ENCODE measurements around the gene PNPLA7. TPM values are rescaled to one million over a fixed set of nuclear protein-coding genes. Genes with fewer than 3 reads are reported as not detected.

Gene PNPLA7
- total RNA-seq, 2 donors from 2014 or later = 3.2 to 4.6 TPM

DNA sequence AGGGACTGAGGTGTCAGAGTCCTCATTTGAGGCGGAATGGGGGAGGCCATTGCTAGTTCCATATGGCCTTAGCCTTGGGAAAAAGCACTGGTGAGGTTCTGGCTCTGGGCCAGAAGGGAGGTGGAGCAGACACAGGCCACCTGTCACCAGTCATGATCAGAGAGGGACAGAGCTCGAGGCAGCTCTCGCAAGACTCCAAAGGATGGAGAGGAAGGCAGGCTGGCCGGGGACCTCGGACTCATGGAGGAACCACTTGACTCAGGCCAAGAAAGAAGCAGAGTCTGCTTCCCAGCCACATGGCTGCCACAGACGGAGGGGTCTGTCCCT, 61.9 kb downstream of the PNPLA7 start:
- peak; percentile 72 for DNase-seq (ENCODE audit: low spot score)
- intact Hi-C loops (cut with DNase I) = no loop called here

- peak; percentile 73 for DNase-seq (ENCODE audit: low spot score)
- intact Hi-C loops (cut with DNase I) = no loop called here
These were observed 62.5 kb downstream of the PNPLA7 start for GRCh38 chr9:137487454-137488326.

- DNase-seq (ENCODE audit: low spot score) = peak; percentile 68
- intact Hi-C loops (cut with DNase I) = loop anchor here in 1 of 2 donors (1.0 kb wide), 1 partner anchor 40 kb away; no protein-coding TSS in a partner anchor
These were observed 63.4 kb downstream of the PNPLA7 start for GRCh38 chr9:137486545-137487453.

- peak; percentile 51 for DNase-seq (ENCODE audit: low spot score)
- intact Hi-C loops (cut with DNase I) = loop anchor here in 1 of 2 donors (1.0 kb wide), 1 partner anchor 40 kb away; no protein-coding TSS in a partner anchor
These were observed 64.1 kb downstream of the PNPLA7 start for GRCh38 chr9:137486141-137486490.

GRCh38 chr9:137485343-137486140, 64.7 kb downstream of the PNPLA7 start:
- intact Hi-C loops (cut with DNase I) = loop anchor here in 1 of 2 donors (1.0 kb wide), 1 partner anchor 39 kb away; no protein-coding TSS in a partner anchor
- peak; percentile 77 for DNase-seq (ENCODE audit: low spot score)

- intact Hi-C loops (cut with DNase I) = no loop called here
- peak; percentile 80 for DNase-seq (ENCODE audit: low spot score)
These were observed 65.5 kb downstream of the PNPLA7 start for GRCh38 chr9:137484551-137485315.

GRCh38 chr9:137482094-137482781, 68.0 kb downstream of the PNPLA7 start:
- intact Hi-C loops (cut with DNase I) = no loop called here
- DNase-seq (ENCODE audit: low spot score) = peak; percentile 89

- intact Hi-C loops (cut with DNase I) = no loop called here
- peak; percentile 80 for DNase-seq (ENCODE audit: low spot score)
These were observed 69.2 kb downstream of the PNPLA7 start for GRCh38 chr9:137480686-137481683.

- intact Hi-C loops (cut with DNase I) = no loop called here
- peak; percentile 72 for DNase-seq (ENCODE audit: low spot score)
These were observed 70.1 kb downstream of the PNPLA7 start for GRCh38 chr9:137479892-137480685.

DNA sequence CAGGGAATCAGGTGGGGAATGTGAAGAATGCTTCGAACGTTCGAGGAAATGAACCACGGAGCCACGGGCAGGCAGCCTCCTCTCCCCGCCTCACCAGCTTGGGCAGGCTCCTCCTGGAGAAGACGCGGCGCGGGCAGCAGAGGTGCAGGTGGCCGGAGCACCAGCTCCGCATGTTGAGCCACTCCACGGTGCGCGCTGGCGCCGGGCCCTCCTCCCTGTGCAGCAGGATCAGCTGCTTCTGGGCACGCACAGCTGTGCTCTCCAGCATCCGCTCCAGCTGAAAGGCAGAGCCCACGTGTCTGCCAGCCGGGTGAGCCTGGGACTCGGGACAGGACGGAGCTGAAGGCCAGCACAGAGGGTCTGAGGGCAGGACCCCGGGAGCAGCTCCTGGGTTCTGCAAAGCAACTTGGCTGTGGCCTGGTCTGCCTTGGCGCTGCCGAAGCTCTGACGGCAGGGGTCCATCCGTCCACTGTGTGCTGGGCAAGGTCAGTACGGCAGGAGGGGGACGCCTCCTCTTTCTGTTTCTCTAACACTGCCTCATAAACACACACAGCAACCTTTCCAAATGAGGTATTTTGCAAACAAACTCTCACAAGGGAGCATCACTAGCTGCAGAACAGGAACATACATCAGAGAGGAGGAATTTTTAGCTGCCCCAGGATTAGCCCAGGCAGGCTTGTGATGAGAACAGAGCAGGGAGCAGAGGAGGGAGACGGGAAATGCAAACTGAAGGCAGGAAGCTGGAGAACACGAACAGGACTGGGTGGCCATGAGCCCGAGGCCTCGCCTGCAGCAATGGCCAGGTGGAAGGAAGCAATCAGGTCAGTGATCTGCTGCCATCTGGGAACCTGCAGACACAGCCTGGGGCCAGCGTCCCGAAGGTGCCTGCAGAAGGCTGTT, 71.0 kb downstream of the PNPLA7 start:
- peak; percentile 79 for DNase-seq (ENCODE audit: low spot score)
- intact Hi-C loops (cut with DNase I) = no loop called here

DNA sequence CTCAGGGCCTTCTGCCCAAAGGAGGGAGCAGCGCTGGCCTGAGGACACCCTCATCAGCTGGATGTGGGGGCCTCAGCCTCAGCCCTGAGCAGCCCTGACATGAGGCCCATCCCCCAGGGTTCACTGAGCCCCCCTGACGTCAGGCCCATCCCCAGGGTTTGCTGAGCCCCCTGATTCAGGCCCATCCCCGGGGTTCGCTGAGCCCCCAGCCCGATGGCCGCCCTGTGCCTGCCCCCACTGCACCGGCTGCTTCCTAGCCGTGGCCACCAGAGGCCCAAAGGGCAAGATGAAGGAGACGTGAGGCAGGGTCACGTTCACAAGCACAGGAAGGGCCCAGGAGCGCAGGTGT, 71.6 kb downstream of the PNPLA7 start:
- intact Hi-C loops (cut with DNase I) = no loop called here

DNA sequence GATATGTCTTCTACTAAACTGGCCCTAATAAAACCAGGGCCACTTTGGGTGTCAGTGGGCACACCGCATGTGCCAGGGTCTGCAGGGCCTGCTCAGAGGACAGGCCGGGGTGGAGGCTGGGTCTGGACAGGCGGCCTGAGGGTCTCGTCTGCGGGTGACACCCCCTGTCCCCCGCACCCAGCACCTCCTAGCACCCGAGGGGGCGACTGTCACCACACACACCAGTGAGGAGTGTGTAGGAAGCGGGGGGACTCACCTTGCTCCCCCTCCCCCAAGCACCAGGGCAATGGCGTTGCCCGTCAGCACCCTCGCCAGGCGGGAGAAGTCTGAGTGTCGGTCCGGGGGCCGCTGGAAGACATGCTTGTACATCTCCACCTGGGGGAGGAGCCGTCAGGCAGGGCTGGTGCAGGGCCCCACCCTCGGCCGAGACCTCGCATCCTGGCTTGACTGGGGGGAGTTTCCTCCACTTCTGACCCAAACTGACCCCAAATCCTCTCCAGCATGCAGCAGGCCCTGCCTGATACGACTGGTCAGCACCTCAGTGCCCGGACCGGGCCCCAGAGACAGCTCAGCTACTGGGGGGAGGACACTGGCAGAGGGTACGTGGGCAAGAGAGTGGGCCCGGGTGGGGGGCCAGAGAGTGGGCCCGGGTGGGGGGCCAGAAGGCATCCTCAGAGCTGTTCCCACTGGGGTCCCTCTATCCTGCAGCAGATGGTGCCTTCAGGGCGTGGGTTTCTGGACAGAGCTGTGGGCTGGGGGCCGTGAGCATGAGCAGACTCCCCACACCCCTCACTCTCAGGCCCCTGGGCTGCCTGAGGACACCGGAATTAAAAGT, 72.2 kb downstream of the PNPLA7 start:
- no peak for DNase-seq (ENCODE audit: low spot score)
- intact Hi-C loops (cut with DNase I) = no loop called here

More for the DNA sequence above, 71.6 kb downstream of the PNPLA7 start:
- DNase-seq (ENCODE audit: low spot score) = no peak

DNA sequence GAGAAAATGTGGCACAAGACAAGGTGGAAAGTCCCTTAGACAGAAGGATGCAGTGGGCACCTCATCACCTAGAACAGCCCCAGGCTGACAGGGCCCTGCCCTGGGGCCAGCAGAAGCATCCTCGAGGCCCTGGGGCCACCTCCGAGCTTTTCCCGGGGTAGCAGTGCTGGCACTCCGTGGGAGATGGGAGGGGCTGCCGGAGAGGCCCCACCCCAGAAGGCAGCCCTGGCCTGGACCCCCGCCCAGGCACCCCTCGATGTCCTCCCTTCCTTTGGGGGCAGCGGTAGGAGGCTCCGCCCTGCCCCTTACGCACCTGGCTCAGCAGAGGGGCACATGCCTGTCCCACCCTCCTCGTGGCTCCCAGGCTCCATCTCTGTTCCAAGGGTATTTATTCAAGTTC, 73.3 kb downstream of the PNPLA7 start:
- DNase-seq (ENCODE audit: low spot score) = no peak
- intact Hi-C loops (cut with DNase I) = no loop called here

DNA sequence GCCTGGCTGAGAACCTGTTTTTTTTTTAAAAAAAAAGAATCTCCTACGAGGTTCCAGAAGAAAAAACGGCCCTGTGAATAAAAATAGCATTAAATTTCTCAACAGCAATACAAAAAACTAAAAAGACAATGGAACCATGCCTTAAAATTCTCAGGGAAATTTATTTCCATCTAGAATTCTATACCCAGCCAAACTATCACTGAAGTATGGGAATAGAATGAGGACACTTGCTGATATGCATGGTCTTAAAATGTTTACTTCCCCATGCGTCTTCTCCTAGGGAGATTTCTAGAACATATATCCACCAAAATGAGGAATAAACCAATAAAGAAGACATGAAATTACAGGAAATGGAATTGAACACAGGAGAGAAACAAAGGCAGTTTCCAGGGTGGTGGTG, 74.5 kb downstream of the PNPLA7 start:
- intact Hi-C loops (cut with DNase I) = no loop called here
- DNase-seq (ENCODE audit: low spot score) = no peak
